Progenitor cell of endocrine pancreas (in vitro differentiated cells): ENCODE results near the gene ITM2C. TPM values are rescaled to one million over a fixed set of nuclear protein-coding genes. Genes with fewer than 3 reads are reported as not detected.

Experiments
- total RNA-seq: library from RNA; stranded (reverse); gene quantifications from 2 replicates; pipeline ENCODE4 v1.2.1, GENCODE V29; 2021

ITM2C gene
- total RNA-seq, 1 donor from 2014 or later, result 169 TPM

Other genes starting within 250 kb of the ITM2C start
- gene CAB39, start 152.1 kb upstream of the ITM2C start, total RNA-seq, result 44.1 and 49.0 TPM in 2 replicates
- gene GPR55, start 60.3 kb downstream of the ITM2C start, total RNA-seq, result not detected in 2 replicates
- not detected in 2 replicates for gene SPATA3, start 131.2 kb downstream of the ITM2C start, total RNA-seq
- gene C2orf72, start 172.6 kb downstream of the ITM2C start, total RNA-seq, result 9.7 and 11.1 TPM in 2 replicates
- 99.0 and 103 TPM in 2 replicates for gene PSMD1, start 191.9 kb downstream of the ITM2C start, total RNA-seq